Measurements from ENCODE around the gene SCAF11. TPM values are rescaled to one million over a fixed set of nuclear protein-coding genes. Genes with fewer than 3 reads are reported as not detected.

SCAF11 gene
- total and polyA plus RNA-seq, 10 of the 15 experiments (the other 5 are each of a cell fraction or from before 2014, with no cell fraction given) = 42.0 to 153 (median 100) TPM

DNA sequence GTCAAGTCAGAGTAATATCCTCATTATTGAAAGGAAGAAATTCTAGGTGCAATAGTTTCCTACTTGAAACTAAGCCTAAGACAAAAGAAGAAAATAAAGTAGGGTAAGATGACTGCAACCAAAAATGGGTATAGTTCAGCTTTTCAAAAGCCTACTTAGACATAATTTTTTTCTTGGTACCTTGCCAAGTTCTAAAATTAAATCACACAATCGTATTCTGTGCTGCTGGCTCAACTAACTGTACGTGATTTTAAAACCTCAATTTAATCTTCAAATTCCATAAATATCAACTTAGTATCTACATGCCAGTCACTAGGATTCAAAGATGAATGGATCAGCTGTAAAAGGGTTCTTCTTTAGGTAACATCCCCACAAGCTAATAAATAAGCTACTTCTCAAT is 56.9 kb downstream of the SCAF11 start:
- in situ Hi-C loops (cut with MboI) (no loop called here), intact Hi-C loops (cut with micrococcal nuclease; ENCODE audit: unreplicated experiment) (no loop called here)
- WGBS (ENCODE audit: insufficient coverage, insufficient replicate concordance, low lambda C conversion rate, missing lambda C conversion rate) = 55% methylated on average over 2 of the region's 2 CpGs
- Histone ChIP-seq H4K20me1 (ENCODE audit: control insufficient read depth, insufficient read depth) (no peaks in the 10 kb centered on the region), H3K27ac (ENCODE audit: control insufficient read depth, insufficient read depth) (no peak overlapping the region), H3K9me3 (replicated peaks; ENCODE audit: control insufficient read depth, insufficient read depth, low read length) (no peaks in the 10 kb centered on the region), H3K4me3 (no peak overlapping the region), H2AFZ (ENCODE audit: control insufficient read depth, low read depth, low read length) (no peak overlapping the region), H3K27me3 (replicated peaks in 1 of 2; ENCODE audit: control insufficient read depth in 2 of 2, insufficient read depth in 2 of 2, low read length in 1 of 2) (no peaks in the 10 kb centered on the region), H3K4me1 (ENCODE audit: control insufficient read depth, insufficient read depth, low read length) (no peaks in the 10 kb centered on the region), H3K36me3 (ENCODE audit: control insufficient read depth in 2 of 2, insufficient read depth in 2 of 2, low read length in 1 of 2) (peaks cover 0 to 18% of the 10 kb centered on the region in 2 experiments; a peak in 2 of 4 replicates), H3K9ac (ENCODE audit: control insufficient read depth, insufficient read depth, low read length) (no peak overlapping the region), H3K79me2 (ENCODE audit: control insufficient read depth, insufficient read depth, low read length) (no peaks in the 10 kb centered on the region), H3K4me2 (ENCODE audit: control insufficient read depth, insufficient read depth) (no peak overlapping the region)
- no peak for DNase-seq (ENCODE audit: low read depth, low spot score)
- no TSS peak for BruUV-seq (replicated peaks)
- ChIA-PET SMC1A (ENCODE audit: uncharacterized antibody, unreplicated experiment) (interaction anchor here (0.9 to 1.4 kb wide), 5 partner anchors 14 to 118 kb away, joined by 3 to 6 read pairs (median 4); no protein-coding TSS in a partner anchor), POLR2A (interaction anchor here (1.1 kb wide), 1 partner anchor 9 kb away, joined by 3 read pairs; no protein-coding TSS in a partner anchor), CTCF (interaction anchor here (0.8 to 1.7 kb wide), 5 partner anchors 11 to 390 kb away, joined by 3 to 6 read pairs (median 3); no protein-coding TSS in a partner anchor), RAD21 (ENCODE audit: unreplicated experiment) (interaction anchor here (1.5 kb wide), 1 partner anchor 390 kb away, joined by 5 read pairs; no protein-coding TSS in a partner anchor)
- TF ChIP-seq JUNB (IDR thresholded peaks at IDR 0.05) = no peak
- TF ChIP-seq HDAC6 (IDR thresholded peaks at IDR 0.05; ENCODE audit: unreplicated experiment) = no peak
- TF ChIP-seq POU2F2 (IDR thresholded peaks at IDR 0.05; ENCODE audit: borderline replicate concordance, low read depth, low read length) = no peak
- no peak for TF ChIP-seq IRF4 (IDR thresholded peaks at IDR 0.05; ENCODE audit: low read depth, low read length)
- TF ChIP-seq SIN3A (IDR thresholded peaks at IDR 0.05; ENCODE audit: low read depth, low read length) = no peak
- no peak for TF ChIP-seq NFYA (IDR thresholded peaks at IDR 0.05; ENCODE audit: borderline replicate concordance, low read depth, low read length)
- no peak for TF ChIP-seq PAX5 (IDR thresholded peaks at IDR 0.05; ENCODE audit: borderline replicate concordance, low read depth, low read length)
- TF ChIP-seq RAD21 (IDR thresholded peaks at IDR 0.05; ENCODE audit: insufficient read depth, low read depth, low read length) = no peak
- TF ChIP-seq WRNIP1 (IDR thresholded peaks at IDR 0.05; ENCODE audit: borderline replicate concordance, low read depth, low read length) = no peak
- TF ChIP-seq, protein P1, sequence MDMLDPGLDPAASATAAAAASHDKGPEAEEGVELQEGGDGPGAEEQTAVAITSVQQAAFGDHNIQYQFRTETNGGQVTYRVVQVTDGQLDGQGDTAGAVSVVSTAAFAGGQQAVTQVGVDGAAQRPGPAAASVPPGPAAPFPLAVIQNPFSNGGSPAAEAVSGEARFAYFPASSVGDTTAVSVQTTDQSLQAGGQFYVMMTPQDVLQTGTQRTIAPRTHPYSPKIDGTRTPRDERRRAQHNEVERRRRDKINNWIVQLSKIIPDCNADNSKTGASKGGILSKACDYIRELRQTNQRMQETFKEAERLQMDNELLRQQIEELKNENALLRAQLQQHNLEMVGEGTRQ (IDR thresholded peaks at IDR 0.05; ENCODE audit: borderline replicate concordance, low read depth, low read length) = no peak
- TF ChIP-seq ETV6 (conservative IDR thresholded peaks at IDR 0.05 in 1 of 2, IDR thresholded peaks at IDR 0.05 in 1 of 2; ENCODE audit: borderline replicate concordance in 1 of 2, low read depth in 1 of 2) = no peak
- TF ChIP-seq ESRRA (IDR thresholded peaks at IDR 0.05; ENCODE audit: low read length) = no peak
- no peak for TF ChIP-seq POLR2AphosphoS2 (IDR thresholded peaks at IDR 0.05; ENCODE audit: low read depth, low read length)
- no peak for TF ChIP-seq DPF2 (IDR thresholded peaks at IDR 0.05)
- no peak for TF ChIP-seq CBFB (IDR thresholded peaks at IDR 0.05; ENCODE audit: low read depth)
- FAIRE-seq = no peak
- no peak for ATAC-seq
